Right cardiac atrium (tissue), 5 donors: ENCODE data around the gene LUC7L. TPM values are rescaled to one million over a fixed set of nuclear protein-coding genes. Genes with fewer than 3 reads are reported as not detected.
"Not testable (repeated sequence)": the region's sequence is repeated elsewhere in the genome, so short reads cannot be mapped to it uniquely, and the experiment has no call there.

Experiments
- ATAC-seq, 2 donors: fragments of 200-7000 bp; cut with Tn5 transposase; one replicate each; pipeline versions ENCODE4 v1.8.0 to v1.9.1; 2020; ENCODE audit warnings: moderate library complexity in 2 of 2, mild to moderate bottlenecking in 1 of 2
- DNase-seq, 3 donors: peaks; one replicate each; pipeline ENCODE4 v3.0.0-alpha.2; 2020
- H3K27ac ChIP-seq: one replicate; pipeline ENCODE4 v1.5.1; 2013; ENCODE audit warnings: mild to moderate bottlenecking, low read length, control low read depth, moderate library complexity
- H3K27me3 ChIP-seq: one replicate; pipeline ENCODE4 v1.6.1; 2013; ENCODE audit not compliant: control insufficient read depth, insufficient read depth
- H3K4me1 ChIP-seq: one replicate; pipeline ENCODE4 v1.6.1; 2013; ENCODE audit warnings: low read length; ENCODE audit not compliant: control insufficient read depth, insufficient read depth
- H3K4me3 ChIP-seq: one replicate; pipeline ENCODE4 v1.5.1; 2013; ENCODE audit warnings: low read length, control low read depth
- H3K9me3 ChIP-seq: one replicate; pipeline ENCODE4 v1.6.1; 2013; ENCODE audit warnings: low read length; ENCODE audit not compliant: control insufficient read depth
- WGBS: extraction: QIAGEN DNeasy Blood & Tissue Kit; methylation state at CpG from one replicate; pipeline ENCODE4 v1.1.7; 2013; 5-methylcytosine and 5-hydroxymethylcytosine counted together
- intact Hi-C, 4 donors: fragments of 100-400 bp; cut with DNase I; formaldehyde crosslinking; loops; one replicate each; pipeline versions ENCODE4 v1.11.0 to v1.14.0; 2022 to 2023
- polyA plus RNA-seq: library from polyadenylated mRNA; stranded (reverse); fragments of 200-250 nt; gene quantifications from one replicate; pipeline ENCODE4 v1.2.3, GENCODE V29; 2013
- total RNA-seq, 4 donors: library from RNA; stranded (reverse); fragmentation: NEBNext Ultra II Directional; extraction: Animal tissue kit (Norgen Biotek cat#: 25700); gene quantifications; one replicate each; pipeline ENCODE4 v1.2.1, GENCODE V29; 2021
- donor health status: healthy with polysubstance abuse.
- donor health status: DM: no; HTN: yes; CAD: no.
- donor health status: DM: no; HTN: no; CAD: no.
- donor health status: DM: no; HTN: yes; CAD: no; lungs with severe emphysema.
- donor health status: DM: yes; HTN: yes; CAD: no.

Gene LUC7L
- total and polyA plus RNA-seq, 5 donors = 28.1 to 32.1 (median 30.9) TPM

DNA sequence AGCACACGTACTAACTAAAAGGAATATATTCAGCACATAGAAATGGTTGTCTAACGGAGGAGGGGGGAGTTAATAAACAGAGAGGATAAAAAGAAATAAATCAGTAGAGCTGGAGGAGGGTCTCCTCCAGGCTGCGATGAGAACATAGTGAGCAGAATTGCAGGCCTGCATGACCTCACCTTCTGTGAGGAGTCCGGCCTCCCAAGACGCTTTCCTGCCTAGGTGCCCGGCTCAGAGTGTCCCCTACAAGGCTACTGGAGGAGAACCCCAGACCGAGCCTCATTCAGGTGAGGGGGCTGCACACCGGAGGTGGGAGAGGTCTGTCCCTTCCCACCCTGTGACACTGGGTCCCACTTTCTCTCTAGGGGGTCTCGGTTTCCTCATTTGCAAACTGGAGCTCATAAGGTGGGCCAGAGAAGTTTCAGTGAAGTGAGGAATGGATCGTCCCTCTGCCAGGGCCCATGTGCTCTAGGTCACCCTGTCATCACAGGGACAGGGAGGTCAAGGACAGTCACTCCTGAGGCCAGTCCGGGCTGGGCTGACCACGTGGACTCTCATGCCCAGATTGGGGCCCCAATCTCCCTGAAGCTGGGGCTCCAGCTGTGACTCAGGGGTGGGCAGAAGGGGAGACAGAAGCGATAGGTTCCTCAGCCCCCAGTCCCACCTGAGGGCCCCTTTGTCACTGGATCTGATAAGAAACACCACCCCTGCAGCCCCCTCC lies 66.8 kb downstream of the LUC7L start:
- no peak overlapping the region for H3K4me3 ChIP-seq
- ATAC-seq (no peak), DNase-seq (no peak)
- H3K27me3 ChIP-seq = no peaks in the 10 kb centered on the region
- no peaks in the 10 kb centered on the region for H3K9me3 ChIP-seq
- no peak overlapping the region for H3K27ac ChIP-seq
- WGBS = 85% methylated on average over 13 of the region's 13 CpGs
- H3K4me1 ChIP-seq = peaks cover 2% of the 10 kb centered on the region
- intact Hi-C loops = no loop called here

GRCh38 chr16:160691-161190 lies 68.5 kb downstream of the LUC7L start:
- DNase-seq (no peak), ATAC-seq (no peak)
- WGBS = 63% methylated on average over 18 of the region's 18 CpGs
- Histone ChIP-seq H3K27ac (no peak overlapping the region), H3K4me1 (peaks cover 1% of the 10 kb centered on the region), H3K4me3 (no peak overlapping the region), H3K9me3 (no peaks in the 10 kb centered on the region), H3K27me3 (no peaks in the 10 kb centered on the region)
- intact Hi-C loops = no loop called here

DNA sequence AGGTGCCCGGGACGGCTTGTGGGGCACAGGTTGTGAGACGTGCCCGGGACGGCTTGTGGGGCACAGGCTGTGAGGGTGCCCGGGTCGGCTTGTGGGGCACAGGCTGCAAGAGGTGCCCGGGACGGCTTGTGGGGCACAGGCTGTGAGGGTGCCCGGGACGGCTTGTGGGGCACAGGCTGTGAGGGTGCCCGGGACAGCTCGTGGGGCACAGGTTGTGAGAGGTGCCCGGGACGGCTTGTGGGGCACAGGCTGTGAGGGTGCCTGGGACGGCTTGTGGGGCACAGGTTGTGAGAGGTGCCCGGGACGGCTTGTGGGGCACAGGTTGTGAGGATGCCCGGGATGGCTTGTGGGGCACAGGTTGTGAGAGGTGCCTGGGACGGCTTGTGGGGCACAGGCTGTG lies 69.0 kb downstream of the LUC7L start:
- H3K4me3 ChIP-seq, H3K9me3 ChIP-seq, H3K27ac ChIP-seq, H3K27me3 ChIP-seq, ATAC-seq, intact Hi-C loops, H3K4me1 ChIP-seq, DNase-seq: not testable (repeated sequence)
- 72% methylated on average over 20 of the region's 20 CpGs for WGBS

- Histone ChIP-seq H3K27ac (no peak overlapping the region), H3K4me1 (no peaks in the 10 kb centered on the region), H3K4me3 (no peak overlapping the region), H3K27me3 (no peaks in the 10 kb centered on the region), H3K9me3 (no peaks in the 10 kb centered on the region)
- ATAC-seq (no peak), DNase-seq (no peak)
- intact Hi-C loops = no loop called here
- WGBS = 38% methylated on average over 6 of the region's 6 CpGs
Observed at GRCh38 chr16:159136-159849, 70.0 kb downstream of the LUC7L start.

DNA sequence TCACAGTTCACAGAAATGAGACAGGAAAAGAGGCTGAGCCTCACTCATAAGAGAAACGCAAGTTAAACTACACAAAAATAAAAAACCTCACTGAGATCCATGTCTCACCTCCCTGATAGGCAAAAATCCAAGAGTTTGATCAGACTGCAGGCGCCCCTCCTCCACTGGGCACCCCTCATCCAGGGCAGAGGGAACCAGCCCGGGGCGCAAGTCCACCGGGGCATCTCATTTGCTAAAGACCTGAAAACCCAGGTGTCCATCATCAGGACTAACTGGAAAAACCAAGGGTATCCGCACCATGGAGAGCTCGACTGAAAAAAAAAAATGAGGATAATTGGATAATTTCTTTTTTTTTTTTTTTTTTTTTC lies 74.2 kb downstream of the LUC7L start:
- ATAC-seq = no peak
- DNase-seq = no peak
- no peak overlapping the region for H3K27ac ChIP-seq
- WGBS = 63% methylated on average over 7 of the region's 7 CpGs
- H3K4me1 ChIP-seq = no peaks in the 10 kb centered on the region
- intact Hi-C loops = no loop called here
- peak overlapping the region; percentile 51 for H3K4me3 ChIP-seq
- H3K27me3 ChIP-seq = no peaks in the 10 kb centered on the region
- no peaks in the 10 kb centered on the region for H3K9me3 ChIP-seq

DNA sequence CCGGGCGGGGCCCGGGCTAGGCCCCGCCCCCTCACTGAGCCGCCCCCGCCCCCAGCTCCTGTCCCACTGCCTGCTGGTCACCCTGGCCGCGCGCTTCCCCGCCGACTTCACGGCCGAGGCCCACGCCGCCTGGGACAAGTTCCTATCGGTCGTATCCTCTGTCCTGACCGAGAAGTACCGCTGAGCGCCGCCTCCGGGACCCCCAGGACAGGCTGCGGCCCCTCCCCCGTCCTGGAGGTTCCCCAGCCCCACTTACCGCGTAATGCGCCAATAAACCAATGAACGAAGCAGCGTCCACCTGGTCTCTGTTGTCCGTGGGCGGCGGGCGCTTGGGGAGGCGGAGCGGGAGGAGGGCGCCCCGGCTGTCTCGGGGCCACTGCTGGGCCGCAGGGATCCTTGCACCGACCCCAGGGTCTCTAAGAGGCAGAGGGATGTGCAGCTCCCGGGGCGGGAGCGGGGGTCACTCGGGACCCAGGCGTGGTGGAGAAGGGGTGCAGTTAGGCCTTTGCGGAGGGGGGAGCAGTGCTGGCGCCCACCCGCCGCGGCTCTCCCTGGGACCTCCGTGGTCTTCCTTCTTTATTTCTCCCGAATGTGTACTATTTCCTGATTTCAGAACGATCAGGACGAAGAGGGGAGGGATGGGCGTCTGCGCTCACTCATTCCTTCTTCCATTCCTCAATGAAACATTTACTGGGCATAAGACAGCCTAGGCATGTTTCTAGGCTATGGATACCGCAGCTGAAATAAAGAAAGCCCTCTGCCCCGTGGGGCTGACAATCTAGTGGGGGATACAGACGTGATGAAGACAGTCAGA lies 74.8 kb downstream of the LUC7L start:
- intact Hi-C loops = no loop called here
- Histone ChIP-seq H3K27ac (no peak overlapping the region), H3K9me3 (no peaks in the 10 kb centered on the region), H3K4me3 (peak overlapping the region; percentile 51), H3K4me1 (no peaks in the 10 kb centered on the region), H3K27me3 (no peaks in the 10 kb centered on the region)
- DNase-seq = peak in 2 of 3 donors; percentile 45 to 70
- 2% methylated on average over 53 of the region's 59 CpGs for whole genome bisulfite sequencing
- ATAC-seq = peak; percentile 57 to 68

DNA sequence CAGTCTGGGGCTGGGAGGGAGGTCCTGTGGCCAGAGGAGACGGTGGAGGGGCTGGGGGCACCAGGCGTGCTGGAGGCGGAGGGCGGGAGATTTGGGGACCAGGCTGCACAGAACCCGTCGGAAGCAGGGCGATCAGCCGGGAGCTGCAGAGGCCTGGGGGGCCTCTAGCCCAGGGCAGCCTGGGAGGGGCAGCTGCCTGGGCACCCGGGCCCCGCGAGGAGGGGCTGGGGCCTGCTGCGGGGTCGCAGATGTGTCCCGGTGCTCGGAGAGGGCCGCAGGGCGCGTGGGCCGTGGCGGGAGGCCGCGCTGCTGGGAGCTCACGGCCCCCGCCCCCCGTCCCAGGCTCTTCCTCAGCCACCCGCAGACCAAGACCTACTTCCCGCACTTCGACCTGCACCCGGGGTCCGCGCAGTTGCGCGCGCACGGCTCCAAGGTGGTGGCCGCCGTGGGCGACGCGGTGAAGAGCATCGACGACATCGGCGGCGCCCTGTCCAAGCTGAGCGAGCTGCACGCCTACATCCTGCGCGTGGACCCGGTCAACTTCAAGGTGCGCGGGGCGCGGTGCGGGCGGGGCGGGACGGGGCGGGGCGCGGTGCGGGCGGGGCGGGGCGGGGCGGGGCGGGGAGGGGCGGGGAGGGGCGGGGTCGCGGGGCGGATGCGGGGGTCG lies 75.6 kb downstream of the LUC7L start:
- peak; percentile 27 to 49 for ATAC-seq
- H3K27me3 ChIP-seq, H3K4me3 ChIP-seq, H3K4me1 ChIP-seq, H3K9me3 ChIP-seq, intact Hi-C loops, DNase-seq, H3K27ac ChIP-seq: not testable (repeated sequence)
- under 1% methylated on average over 18 of the region's 74 CpGs for WGBS

DNA sequence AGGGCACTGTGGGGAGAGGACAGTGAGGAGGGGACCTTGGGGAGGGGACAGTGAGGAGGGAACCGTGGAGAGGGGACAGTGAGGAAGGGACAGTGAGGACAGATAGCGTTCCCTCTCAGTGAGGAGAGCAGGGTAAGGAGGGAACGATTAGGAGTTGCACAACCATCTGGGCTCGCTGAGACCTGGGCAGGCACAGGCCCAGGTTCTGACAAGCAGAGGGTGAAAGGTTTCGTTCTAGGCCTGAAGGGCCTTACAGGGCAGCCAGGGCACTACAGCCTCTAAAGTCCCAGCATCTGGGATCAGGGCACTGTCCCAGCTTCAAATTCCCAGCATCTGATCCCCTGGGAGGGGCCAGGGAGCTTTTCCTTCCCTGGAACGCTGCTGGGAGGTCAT lies 76.1 kb downstream of the LUC7L start:
- DNase-seq, intact Hi-C loops, H3K4me3 ChIP-seq, H3K4me1 ChIP-seq, H3K27ac ChIP-seq, H3K9me3 ChIP-seq, H3K27me3 ChIP-seq: not testable (repeated sequence)
- 62% methylated on average over 4 of the region's 6 CpGs for WGBS
- ATAC-seq = peak in 1 of 2 donors; percentile 9

DNA sequence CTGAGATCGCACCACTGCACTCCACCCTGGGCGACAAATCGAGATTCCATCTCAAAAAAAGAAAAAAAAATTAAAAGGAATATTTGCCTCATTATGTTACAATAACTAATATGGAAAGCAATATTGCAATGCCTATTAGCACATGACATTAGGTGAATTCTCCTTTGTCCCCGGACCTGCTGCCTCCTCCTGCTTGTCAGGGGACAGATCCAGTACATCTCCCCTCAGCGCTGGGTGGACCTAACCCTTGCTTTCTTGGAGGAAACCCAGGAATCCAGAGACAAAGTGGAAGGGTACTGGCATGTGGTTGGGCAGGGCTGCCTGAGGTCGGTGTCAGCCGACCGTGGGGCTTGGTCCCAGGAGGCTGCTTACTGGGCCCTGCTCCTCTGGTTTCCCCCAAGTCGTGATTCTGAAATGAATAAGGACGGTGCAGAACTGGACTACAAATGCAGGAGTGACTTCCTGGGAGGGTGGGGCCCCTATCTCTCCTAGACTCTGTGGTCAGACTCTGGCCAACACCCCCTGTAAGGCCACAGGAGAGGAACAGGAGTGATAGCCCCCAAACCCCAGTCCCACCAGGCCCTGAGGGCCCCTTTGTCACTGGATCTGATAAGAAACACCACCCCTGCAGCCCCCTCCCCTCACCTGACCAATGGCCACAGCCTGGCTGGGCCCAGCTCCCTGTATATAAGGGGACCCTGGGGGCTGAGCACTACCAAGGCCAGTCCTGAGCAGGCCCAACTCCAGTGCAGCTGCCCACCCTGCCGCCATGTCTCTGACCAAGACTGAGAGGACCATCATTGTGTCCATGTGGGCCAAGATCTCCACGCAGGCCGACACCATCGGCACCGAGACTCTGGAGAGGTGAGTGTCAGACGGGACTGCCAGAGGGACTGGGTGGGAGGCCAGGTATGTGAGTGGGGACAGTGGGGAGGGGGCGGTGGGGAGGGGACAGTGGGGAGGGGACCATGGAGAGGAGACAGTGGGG lies 76.8 kb downstream of the LUC7L start, which contains the start of gene HBZ:
TSS of gene HBZ (plus strand) at position 504 of the 988 bp plus-strand sequence. CDS start at position 770, 266 bp downstream.
- no peak within 1 kb of the TSS for H3K4me3 ChIP-seq
- DNase-seq (no peak), ATAC-seq (peak; percentile 22 to 26)
- intact Hi-C loops = no loop called here
- H3K9me3 ChIP-seq = no peaks in the 10 kb centered on the region
- WGBS = 73% methylated on average over 17 of the region's 17 CpGs
- no peaks in the 10 kb centered on the region for H3K4me1 ChIP-seq
- no peaks in the 10 kb centered on the region for H3K27me3 ChIP-seq
- H3K27ac ChIP-seq = no peak within 1 kb of the TSS
